EL (cell line): ENCODE data around the gene KLRF1.

ENCODE experiments used
- DNase-seq: peaks from one replicate; pipeline ENCODE4 v3.0.0-alpha.2; 2016

KLRF1 gene

DNA sequence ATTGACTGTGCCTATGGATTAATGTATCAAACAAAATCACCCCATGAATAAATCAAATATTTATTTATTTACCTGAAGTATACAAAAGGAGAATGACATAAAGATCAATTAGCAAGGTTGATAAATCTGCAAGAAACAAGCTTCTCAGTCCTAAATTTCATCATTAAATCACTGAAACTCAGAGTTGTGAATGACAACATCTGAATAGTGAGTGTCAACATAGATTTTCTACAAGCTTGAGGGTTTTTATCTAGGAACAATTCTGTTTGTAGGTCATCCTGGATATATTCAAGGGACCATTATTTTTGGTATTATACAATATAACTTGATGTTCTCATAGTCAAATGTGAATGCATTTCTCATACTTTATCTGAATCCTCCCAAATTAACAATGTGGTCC lies 17.4 kb upstream of the KLRF1 start:
- no peak for DNase-seq

DNA sequence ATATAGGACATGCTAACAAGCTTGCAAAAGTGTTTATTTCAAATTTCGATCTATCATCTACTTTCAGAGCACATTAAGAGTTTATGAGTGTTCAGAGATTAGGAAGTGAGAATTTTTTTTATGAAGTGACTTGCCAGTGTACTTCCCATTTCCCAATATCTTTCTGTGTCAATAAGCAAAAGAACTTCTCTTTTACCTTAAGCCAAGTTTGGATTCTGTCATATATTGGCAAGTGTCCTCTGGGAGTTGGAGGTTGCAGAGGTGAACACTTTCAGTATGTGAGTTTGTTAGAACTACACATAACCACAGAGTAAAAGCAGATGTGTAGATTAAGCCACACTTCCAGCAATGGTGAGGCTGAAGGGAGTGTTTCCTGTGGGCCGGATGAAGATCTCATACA lies 16.6 kb upstream of the KLRF1 start:
- DNase-seq: no peak

DNA sequence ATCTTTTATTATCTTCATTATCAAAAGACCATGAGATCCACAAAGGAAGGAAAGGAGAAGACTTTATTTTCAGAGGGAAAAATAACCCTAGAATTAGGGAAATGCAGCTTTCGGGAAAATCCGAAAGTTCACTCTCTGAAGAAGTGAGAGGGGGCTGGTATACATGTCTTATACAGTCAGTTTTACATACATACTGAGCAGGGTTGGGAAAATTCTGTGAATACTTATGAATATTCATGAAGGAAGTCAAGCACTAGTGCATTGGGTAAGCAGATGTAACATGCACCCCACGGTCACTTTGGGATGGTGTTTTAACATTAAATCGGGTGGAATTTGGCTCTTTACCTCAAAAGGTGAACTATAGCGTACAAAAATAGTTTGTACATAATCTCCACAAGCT lies 15.7 kb upstream of the KLRF1 start:
- DNase-seq: no peak

DNA sequence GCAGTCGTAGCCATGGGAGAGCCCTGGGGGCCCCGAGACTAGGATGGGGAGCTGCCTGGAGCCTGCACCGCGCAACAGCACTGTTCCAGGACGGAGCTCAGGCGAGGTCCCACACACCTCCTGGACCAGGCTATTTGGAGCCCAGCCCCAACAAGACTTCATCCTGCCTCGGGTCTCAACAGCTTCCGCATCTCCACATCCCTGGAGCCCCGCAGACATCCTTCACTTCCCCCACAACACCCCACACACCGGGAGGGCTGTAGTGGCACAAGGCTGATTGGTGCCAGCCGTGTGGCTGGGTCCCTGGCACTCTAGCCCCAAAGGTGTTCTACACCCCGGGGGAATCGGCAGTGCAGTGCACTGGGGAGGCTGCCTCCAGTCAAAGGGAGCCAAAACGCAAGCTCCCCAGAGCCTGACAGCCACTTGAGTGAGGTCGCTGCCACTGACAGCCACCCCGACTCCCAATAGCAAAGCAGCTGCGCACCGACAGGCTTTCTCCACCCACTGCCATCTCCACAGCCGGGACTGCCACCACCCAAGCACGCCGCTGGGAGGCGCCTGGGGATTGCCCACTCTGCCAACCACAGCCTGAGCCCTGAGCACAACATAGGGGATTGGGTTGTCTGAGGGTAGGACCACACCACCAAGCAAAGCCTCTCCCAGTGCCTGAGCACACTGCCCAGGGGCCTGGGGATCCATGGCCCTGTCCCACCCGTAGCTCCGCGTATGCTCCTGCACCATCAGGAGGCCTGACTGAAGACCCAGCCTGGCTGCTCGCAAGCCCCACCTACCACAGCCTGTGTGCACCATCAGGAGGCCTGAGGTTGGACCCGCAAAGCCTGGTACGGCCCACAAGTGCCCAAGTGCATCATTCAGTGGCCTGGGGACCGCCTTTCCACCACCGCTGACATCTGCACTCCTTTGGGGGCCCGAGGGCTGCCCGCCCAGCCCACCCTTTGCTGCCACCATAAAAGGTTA lies 13.2 kb upstream of the KLRF1 start:
- DNase-seq: peak; percentile 58

DNA sequence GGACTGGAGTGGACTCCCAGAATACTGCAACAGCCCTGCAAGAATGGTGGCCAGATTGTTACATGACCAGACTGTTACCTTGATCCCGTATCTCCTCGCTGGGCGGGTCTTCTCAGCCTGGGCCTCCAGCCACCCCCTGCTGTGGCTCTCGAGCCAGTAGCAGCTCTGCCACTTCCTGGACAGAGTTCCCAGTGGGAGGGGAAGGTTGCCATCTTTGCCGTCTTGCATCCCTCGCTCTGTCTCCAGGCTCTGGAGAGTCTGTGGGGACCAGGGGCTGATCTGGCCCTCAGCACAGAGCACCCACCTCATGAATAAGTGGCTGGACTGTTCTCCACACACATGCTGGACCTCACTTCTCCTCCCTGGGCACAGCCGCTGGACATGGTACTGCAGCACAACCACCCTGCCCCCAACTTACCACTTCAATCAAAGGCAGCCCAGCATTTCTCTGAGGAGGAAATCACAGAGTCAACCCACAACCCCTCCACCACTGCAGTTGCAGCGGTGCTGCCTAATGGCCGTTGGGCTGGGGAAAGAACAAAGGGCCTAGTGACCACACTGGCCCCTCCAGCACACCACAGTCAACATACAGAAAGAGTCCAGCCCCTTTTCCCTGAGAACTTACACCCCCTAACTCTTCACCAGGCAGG lies 6.9 kb upstream of the KLRF1 start:
- no peak for DNase-seq

DNA sequence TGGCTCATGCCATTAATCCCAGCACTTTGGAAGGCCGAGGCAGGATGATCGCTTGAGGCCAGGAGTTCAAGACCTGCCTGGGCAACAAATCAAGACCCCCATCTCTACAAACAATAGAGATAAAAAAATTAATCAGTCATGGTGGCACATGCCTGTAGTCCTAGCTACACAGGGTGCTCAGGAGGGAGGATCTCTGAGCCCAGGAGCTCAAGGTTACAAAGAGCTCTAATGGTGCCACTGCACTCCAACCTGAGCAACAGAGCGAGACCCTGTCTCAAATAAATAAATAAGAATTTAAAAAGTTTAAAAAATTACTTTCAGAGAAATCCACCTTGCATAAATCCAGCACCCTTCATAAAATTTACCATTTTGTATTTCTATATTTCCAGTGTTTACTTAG lies 2.2 kb downstream of the KLRF1 start:
- DNase-seq: no peak

DNA sequence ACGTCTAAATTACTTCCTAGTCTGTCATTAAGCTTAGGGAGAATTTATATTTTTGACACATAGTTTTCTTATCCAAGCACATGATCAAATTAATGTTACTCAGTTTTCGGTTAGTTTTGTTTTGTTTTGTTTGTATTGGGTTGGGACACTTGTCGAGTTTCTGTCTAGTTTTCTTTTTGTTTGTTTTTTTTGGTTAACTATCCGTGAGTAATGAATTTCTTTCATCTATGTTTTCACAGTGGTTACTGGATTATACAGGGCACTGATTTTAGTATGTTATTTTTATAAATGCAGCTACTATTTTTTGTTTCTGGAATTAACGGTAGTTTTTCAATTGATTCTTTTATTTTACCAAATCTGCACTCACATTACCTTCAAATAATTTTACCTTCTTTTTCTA lies 2.7 kb downstream of the KLRF1 start:
- no peak for DNase-seq

DNA sequence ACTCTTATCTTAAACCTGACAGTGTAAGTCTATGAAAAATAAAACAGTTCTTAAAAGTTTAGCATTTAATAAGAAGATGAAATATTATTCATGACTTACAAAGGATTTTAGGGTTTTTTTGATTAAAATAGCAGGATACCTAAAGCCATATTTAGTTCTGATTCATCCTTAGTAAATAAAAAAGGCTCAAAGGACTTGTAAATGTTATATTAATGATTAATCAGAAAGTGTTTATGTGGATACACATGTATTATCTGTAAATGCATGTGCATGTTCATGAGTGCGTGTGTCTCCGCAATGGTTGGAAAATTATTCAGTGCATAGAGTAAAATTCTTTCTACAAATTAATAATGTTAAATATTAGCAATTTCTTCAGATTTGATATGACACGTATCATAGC lies 4.4 kb downstream of the KLRF1 start:
- no peak for DNase-seq

DNA sequence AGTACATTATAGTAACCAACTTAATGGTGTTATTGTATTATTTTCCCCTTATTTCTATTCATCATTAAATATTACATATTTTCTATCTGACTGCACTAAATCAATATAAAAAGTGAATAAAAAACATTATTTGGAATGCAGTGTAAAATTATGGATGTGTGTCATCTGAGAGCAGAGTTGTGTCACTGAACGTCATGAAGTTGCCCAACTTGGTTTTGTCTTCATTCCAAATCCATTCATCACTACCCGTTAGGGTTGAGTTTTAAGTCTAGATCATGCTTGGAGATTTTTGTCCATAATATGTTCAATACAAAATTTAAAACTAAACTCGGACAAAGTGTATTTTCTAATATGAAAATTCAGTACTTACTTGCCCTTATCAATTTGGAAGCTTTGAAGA lies 16.1 kb downstream of the KLRF1 start:
- DNase-seq: peak; percentile 1

DNA sequence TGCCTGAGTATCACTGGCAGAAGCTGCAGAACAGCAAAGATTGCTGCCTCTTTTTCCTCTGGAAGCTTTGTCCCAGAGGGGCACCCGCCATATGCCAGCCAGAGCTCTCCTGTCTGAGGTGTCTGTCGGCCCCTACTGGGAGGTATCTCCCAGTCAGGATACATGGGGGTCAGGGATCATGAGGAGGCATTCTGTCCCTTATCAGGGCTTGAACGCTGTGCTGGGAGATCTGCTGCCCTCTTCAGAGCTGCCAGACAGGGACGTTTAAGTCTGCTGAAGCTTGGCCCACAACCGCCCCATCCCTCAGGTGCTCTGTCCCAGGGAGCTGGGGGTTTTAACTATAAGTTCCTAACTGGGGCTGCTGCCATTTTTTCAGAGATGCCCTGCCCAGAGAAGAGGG lies 21.6 kb downstream of the KLRF1 start:
- no peak for DNase-seq

DNA sequence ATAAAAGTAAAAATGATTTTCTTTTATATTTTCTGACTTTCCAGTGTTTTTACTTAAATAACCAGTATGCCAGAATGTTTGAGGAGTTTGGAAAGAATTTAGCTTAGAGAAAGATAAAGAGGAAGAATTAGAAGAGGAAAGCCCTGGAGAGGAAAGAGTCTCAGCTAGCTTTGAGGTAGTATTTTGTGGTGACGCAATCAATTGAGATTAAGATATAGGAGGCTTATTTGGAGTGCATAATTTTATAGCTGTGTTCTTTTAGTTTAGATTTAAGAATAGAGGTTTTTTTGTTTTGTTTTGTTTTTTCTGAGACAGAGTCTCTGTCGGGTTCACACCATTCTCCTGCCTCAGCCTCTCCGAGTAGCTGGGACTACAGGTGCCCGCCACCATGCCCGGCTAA lies 23.8 kb downstream of the KLRF1 start:
- DNase-seq: no peak

DNA sequence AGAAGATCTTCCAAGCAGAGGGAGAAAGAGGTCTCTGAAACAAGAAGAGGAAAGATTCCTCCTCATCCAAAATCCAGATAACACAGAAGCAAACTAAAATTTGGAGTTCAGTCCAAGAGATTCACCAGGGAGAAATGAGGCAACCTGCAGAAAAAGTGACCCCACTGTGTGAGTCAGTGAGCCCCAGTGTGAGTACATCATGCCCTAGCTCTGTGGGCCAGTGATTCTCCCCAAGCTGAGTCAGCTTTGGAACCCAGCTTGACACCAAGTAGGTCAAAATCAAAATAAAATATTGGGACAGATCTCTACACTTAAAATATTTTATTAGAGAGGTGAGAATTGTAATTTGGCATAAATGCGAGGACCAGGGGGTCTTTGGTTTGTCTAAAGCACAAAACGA lies 24.6 kb downstream of the KLRF1 start:
- no peak for DNase-seq

DNA sequence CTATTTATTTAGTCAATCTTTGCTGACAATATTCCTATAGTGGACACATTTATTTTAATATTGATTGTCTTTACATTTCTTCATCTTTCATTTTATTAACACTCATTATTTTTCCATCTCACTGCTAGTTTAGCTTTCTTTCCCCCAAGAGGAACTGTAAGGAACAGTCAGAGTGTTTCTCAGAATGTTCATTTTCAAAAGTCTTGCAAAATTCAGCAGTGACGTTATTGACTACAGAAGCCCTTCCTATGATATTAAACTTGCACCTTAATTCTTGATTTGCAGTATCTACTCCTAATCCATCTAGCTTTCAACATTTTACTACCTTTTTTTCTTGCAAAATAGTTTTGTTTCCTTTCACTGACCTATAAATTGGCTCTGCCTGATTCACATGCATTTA lies 28.9 kb downstream of the KLRF1 start:
- no peak for DNase-seq

DNA sequence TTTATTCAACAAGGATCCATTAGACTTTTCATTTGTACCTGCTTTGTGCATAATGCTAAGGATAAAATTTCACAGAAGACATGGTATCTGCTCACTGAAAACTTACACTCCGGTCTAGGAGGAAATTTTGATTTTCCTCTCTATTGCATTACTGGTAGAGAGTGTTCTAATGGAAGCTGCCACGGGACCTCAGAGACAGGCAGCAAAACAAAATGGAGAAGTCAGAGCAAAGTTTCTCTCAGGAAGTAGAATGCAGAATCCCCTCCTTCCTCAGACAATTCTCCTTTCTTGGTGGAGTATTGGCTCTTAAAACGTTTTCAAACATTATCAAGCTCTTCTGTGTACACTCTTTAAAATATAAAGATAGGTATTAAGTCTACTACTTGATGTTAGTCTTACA lies 29.6 kb downstream of the KLRF1 start:
- no peak for DNase-seq

DNA sequence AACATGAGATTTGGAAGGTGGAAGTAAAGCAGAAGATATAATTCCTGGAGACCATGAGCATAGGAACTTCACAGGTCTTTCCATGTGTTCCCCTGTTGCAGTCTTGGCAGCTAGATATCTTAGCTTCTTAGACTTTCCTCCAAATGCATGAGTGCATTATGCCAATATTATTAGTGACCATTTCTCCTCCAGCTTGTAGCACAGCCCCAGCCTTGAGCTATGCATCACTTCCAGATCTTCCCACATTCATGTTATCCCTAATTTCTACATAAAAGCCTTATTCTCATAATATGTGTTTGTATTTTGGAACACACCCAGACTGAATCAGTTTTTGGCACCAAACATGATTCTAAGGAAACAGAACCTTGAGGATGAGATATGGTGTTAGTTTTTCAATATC lies 30.9 kb downstream of the KLRF1 start:
- DNase-seq: no peak

DNA sequence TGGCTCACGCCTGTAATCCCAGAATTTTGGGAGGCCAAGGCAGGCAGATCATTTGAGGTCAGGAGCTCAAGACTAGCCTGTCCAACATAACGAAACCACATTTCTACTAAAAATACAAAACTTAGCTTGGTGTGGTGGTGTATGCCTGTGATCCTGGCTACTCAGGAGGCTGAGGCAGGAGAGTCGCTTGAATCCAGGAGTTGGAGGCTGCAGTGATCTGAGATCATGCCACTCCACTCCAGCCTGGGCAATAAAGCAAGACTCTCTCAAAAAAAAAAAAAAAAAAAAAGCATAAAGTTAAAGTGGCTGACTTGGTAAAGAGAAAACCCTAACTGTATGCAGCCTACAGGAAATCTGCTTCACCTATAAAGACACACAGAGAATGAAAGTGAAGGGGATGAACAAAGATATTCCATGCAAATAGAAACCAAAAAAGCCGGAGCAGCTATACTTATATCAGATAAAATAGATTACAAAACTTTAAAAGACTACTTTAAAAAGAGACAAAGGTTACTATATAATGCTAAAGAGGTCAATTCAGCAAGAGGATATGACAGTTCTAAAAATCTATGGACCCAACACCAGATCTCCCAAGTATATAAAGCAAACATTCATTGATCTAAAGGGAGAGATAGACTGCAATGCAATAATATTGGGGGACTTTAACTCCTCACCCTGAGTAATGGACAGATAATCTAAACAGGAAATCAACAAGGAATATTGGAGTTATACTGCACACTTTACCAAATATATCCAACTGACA lies 37.8 kb downstream of the KLRF1 start:
- no peak for DNase-seq

DNA sequence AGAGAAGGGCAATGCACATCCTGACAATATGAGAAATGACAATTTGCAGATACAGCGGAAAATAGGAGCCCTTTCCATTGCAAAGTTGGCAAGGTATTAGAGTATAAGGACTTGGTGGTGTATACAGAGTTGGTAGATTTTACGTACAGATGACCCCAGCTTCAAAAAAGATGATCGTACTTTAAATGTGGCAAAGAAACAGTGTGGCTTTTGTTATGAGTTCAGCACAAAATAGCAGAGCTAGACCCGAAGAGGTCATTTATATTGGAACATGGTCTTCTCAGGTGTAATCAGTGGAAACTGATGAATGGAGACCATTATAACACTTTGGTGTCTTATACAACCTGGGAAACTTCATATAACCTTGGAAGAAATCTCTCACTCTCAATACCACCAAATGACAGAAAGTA lies 39.6 kb downstream of the KLRF1 start:
- DNase-seq: no peak

DNA sequence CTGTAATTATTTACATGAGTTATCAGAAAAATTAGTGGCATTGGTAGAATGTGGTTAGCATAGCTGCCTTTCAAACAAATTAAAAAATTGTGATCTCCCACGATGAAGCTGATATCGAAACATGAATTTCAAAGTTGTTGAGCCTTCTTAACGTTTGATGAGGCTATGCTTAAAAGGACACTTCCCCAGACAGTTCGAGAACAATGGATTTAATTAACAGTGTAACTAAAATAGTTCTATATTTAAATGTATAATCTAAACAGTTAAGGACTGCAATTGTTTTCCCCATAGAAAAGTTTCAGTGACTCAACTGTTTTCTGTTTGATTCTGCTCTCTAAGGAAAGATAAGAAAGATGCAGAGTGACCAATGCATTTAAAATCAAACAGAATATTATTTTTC lies 40.2 kb downstream of the KLRF1 start:
- no peak for DNase-seq

DNA sequence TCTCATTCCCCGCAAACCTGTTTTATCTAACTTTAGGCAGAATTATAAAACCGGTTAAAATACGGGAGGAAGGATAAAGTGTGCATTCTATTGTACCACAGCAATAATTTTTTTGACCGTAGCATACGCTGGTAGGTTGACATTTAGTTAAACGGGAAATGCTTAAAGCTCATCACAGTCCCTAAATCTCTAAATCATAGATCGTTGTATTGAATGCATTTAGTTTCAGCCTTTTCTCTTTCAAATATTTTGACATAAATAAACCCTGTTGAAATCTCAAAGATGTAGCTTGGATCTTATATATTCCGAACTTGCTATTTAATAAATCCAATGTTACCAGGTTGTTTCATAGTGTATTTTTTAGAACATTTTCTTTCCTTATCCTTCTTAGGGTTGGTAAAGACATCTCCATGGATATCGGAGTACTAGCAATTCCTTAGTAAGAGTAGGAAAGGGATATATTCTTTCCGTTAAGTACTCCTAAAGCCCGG lies 41.1 kb downstream of the KLRF1 start:
- DNase-seq: no peak

DNA sequence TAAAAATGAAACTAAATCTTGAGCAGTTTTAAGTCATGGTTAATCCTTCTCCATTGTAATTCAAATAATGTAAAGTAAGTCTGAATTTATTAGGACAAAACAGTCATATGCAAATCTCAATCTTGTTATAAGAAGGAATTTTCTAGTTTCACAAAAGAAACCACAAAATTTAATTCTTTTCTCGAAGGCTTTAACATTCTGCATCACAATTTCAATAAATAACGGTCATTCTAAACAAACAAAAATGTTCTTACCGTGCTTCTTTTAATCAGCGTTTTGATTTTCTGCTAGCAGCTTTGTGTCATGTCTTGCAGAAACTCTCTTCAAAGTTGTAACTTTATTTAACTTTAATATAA lies 41.6 kb downstream of the KLRF1 start:
- DNase-seq: no peak

DNA sequence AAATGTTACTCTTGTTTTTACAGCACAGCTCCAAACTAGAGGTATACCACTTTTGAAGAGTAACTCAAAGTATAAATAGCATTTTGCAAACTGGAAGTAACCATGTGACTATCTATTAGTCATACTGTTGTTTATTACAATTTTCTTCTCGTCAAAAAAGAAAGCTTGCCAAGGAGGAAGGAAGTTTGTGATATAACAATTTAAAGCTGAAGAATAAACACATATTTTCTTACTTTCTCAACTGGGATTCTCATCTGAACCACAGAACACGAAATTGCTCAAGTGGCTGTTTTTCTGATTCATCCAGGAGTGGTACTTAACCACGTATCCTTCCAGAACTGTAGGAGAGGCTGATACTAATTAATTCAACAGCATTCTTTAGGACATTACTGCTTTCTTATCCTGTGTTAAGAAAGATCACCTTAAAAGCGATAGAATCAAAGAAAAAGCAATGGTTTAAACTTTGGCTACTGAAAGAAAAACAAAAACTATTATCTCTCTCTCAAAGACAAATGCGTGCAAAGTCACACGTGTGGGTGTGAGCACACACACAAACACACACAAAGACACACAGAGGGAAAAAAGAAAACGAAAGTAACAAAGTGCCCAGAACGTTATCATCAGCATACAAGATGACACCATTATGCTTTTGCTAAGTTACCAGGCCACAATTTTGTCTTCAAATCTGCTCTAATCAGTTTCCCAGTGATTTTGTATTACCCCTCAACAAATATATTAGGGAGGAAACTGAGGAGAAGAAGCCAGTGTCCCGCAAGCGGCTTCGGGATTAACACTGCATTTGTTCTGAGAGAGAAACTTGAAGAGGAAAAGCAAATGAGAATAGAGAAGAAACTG lies 42.3 kb downstream of the KLRF1 start, which contains the start of gene CLEC2B:
TSS of gene CLEC2B (minus strand) at position 48 of the 855 bp plus-strand sequence.
- DNase-seq: peak; percentile 50

DNA sequence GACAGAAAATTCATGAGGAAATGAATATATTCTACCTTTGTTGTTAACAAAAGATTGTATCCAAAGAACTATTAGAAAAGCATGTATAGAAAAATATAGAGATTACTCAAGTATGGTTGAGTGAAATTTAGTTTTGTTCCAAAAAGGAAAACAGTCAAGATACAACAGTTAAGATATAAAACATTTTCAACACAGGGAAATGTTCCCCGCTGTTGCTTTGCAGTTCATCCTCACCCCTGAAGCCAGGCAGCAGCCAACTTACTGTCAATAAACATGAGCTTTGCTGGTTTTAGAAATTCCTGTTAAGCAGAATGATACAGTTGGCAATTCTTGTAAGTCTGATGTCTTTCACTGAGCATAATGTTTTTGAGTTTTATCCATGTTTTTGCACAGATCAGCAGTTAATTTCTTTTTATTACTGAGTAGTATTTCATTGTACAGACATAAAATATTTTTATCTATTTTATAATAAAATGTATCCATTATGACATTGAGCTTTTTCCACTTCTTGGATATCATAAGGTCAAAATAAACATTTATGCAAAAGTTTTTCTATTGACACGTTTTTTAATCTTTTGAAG lies 43.1 kb downstream of the KLRF1 start:
- DNase-seq: no peak
